Lung (tissue), 12 donors: Measurements from ENCODE around the gene RBM33. TPM values are rescaled to one million over a fixed set of nuclear protein-coding genes. Genes with fewer than 3 reads are reported as not detected.

Experiments
- ATAC-seq: fragments of 200-7000 bp; cut with Tn5 transposase; one replicate; pipeline ENCODE4 v1.9.1; 2020; ENCODE audit warnings: moderate number of reproducible peaks; ENCODE audit not compliant: insufficient read depth, low FRiP score
- DNase-seq, 3 donors: peaks; one replicate each; pipeline ENCODE4 v3.0.0-alpha.2; 2013 to 2017
- H3K27ac ChIP-seq, 2 donors: one replicate each; pipeline ENCODE4 v1.5.1; 2013; ENCODE audit warnings: mild to moderate bottlenecking in 2 of 2, moderate library complexity in 2 of 2, control low read depth in 1 of 2, inconsistent platforms in 1 of 2, low read depth in 1 of 2, low read length in 1 of 2
- H3K27me3 ChIP-seq, 3 donors: one replicate each; pipeline ENCODE4 v1.5.1; 2013; ENCODE audit warnings: low read length in 2 of 3; ENCODE audit not compliant: control insufficient read depth in 3 of 3, insufficient read depth in 3 of 3
- H3K36me3 ChIP-seq, 4 donors: one replicate each; pipeline ENCODE4 v1.5.1; 2013; ENCODE audit warnings: low read length in 4 of 4, mild to moderate bottlenecking in 1 of 4, moderate library complexity in 1 of 4; ENCODE audit not compliant: control insufficient read depth in 4 of 4, insufficient read depth in 4 of 4
- H3K4me1 ChIP-seq, 5 donors: one replicate each; pipeline ENCODE4 v1.5.1; 2013; ENCODE audit warnings: low read length in 5 of 5, mild to moderate bottlenecking in 2 of 5, moderate library complexity in 1 of 5; ENCODE audit not compliant: control insufficient read depth in 5 of 5, insufficient read depth in 5 of 5
- H3K4me3 ChIP-seq: one replicate; pipeline ENCODE4 v1.5.1; 2013; ENCODE audit warnings: mild to moderate bottlenecking, control low read depth, moderate library complexity
- H3K9ac ChIP-seq, 2 donors: one replicate each; pipeline ENCODE4 v1.5.1; 2013; ENCODE audit warnings: low read length in 2 of 2, control low read depth in 1 of 2; ENCODE audit not compliant: insufficient read depth in 1 of 2
- H3K9me3 ChIP-seq, 4 donors: one replicate each; pipeline ENCODE4 v1.5.1; 2013; ENCODE audit warnings: low read length in 3 of 4, mild to moderate bottlenecking in 1 of 4, moderate library complexity in 1 of 4; ENCODE audit not compliant: control insufficient read depth in 4 of 4, insufficient read depth in 3 of 4
- CTCF ChIP-seq: IDR thresholded peaks from 2 replicates; pipeline ENCODE4 v1.5.1; 2012; ENCODE audit warnings: mild to moderate bottlenecking; ENCODE audit errors: control extremely low read depth, extremely low read depth
- WGBS, 2 donors: extraction: QIAGEN DNeasy Blood & Tissue Kit; methylation state at CpG; one replicate each; pipeline ENCODE4 v1.1.7; 2013; 5-methylcytosine and 5-hydroxymethylcytosine counted together
- polyA plus RNA-seq, 2 donors: library from polyadenylated mRNA; stranded (reverse); fragments of 200-250 nt; gene quantifications; one replicate each; pipeline ENCODE4 v1.2.1, GENCODE V29; 2013
- total RNA-seq, 2 donors: library from RNA; depleted of rRNA in 1 of 2; stranded (reverse); fragments of >200 nt in 1 of 2; gene quantifications; one replicate each; pipeline ENCODE4 v1.2.1, GENCODE V29; 2014 to 2021
- donor health status: control.
- donor health status: control.
- donor health status: Bipolar disorder and iron deficiency.
- donor health status: healthy.
- donor health status: DM: yes; HTN: yes; CAD: no.

The RBM33 gene
- total and polyA plus RNA-seq, 4 donors = 15.3 to 99.6 (median 43.2) TPM

DNA sequence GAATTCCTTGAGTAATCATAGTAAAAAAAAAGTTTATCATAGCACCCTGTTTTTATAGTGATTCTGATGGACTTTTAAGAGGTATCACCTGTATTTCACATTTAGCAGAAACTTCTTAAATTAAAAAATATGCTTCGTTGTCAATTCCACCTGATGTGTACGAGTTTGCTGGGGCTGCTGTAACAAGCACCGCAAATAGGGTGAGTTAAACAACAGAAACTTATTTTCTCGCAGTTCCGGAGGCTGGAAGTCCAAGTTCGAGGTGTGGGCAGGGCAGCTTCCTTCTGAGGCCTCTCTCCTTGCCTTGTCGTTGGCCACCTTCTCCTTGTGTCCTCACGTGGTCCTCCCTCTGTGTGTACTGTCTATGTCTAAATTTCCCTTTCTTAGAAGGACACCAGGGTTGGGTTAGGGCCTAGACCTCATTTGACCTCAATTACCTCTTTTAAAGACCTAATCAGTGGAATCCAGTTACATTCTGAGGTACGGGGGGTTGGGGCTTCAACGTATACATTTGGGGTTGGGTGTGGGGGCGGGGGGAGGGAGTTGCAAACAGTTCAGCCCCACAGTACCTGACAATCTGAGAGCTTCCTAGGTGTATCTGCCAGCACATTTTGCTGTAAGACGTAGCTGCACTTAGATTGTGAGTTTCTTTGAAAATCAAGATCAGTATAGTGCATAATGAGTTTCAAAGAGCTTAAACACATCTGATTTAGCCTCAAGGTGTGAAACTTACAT lies 72.7 kb downstream of the RBM33 start:
- Histone ChIP-seq H3K27ac (no peak overlapping the region), H3K9me3 (no peaks in the 10 kb centered on the region), H3K4me1 (peaks cover 0 to 6% (median 0%) of the 10 kb centered on the region in 5 donors), H3K9ac (no peak overlapping the region), H3K27me3 (no peaks in the 10 kb centered on the region), H3K4me3 (no peak overlapping the region), H3K36me3 (peaks cover 0 to 21% (median 9%) of the 10 kb centered on the region in 4 donors)
- DNase-seq = no peak
- WGBS, 2 donors = 93 to 94% methylated on average over 12 of the region's 12 CpGs
- TF ChIP-seq CTCF = no peak
- ATAC-seq = no peak

DNA sequence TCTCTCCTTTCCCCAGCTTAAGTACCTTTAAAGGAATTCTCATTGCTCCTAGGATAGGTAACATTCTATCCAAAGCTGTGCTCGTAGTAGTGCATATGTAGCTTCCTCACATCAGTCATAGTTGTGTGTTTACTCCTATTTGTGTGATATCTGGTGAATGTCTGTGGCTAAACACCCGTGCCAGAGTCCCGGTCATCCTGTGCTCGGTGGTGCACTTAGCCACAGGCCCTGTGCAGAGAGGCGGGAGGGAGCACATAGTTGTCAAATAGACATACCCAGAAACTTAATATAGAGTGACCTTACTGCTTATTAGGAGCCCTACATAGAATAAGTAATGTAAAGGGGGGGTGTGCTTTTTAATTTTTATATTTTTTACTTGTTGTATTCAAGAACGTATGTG lies 76.6 kb downstream of the RBM33 start:
- no peak for TF ChIP-seq CTCF
- no peak for ATAC-seq
- Histone ChIP-seq H3K4me1 (peaks cover 0 to 4% (median 0%) of the 10 kb centered on the region in 5 donors), H3K27ac (no peak overlapping the region), H3K9me3 (no peaks in the 10 kb centered on the region), H3K9ac (no peak overlapping the region), H3K4me3 (no peak overlapping the region), H3K36me3 (peaks cover 3 to 9% (median 8%) of the 10 kb centered on the region in 4 donors), H3K27me3 (no peaks in the 10 kb centered on the region)
- DNase-seq = no peak
- WGBS, 2 donors = 83 to 91% methylated on average over 6 of the region's 6 CpGs

- no peak overlapping the region for H3K4me3 ChIP-seq
- no peak overlapping the region for H3K27ac ChIP-seq
- no peak for ATAC-seq
- no peak overlapping the region for H3K9ac ChIP-seq
- H3K27me3 ChIP-seq = no peaks in the 10 kb centered on the region
- no peak for DNase-seq
- peaks cover 3 to 9% (median 8%) of the 10 kb centered on the region in 4 donors for H3K36me3 ChIP-seq
- WGBS, 2 donors = 38 to 66% methylated on average over 2 of the region's 2 CpGs
- no peak for TF ChIP-seq CTCF
- peaks cover 0 to 7% (median 0%) of the 10 kb centered on the region in 5 donors for H3K4me1 ChIP-seq
- no peaks in the 10 kb centered on the region for H3K9me3 ChIP-seq
Observed at GRCh38 chr7:155722118-155722517, 77.7 kb downstream of the RBM33 start.

DNA sequence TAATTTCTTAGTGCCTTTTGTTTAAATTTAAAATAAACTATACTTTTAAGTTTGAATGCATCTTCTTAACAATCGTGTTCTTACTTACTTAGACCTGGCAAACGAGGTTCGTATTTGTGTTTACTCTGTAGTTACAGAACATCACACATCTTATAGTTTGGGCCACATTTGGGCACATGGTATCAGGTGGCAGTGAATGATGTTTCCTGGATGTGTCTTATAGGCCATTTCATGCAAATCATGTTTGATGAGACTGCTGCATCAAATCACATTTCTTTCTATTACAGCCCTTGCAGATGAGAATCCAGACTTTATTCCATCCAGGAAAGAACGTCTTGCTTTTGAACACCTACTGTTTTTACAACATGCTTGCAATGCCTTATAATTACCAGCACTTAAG lies 78.5 kb downstream of the RBM33 start:
- peaks cover 3 to 9% (median 8%) of the 10 kb centered on the region in 4 donors for H3K36me3 ChIP-seq
- ATAC-seq (no peak), DNase-seq (no peak)
- H3K27ac ChIP-seq = no peak overlapping the region
- no peak overlapping the region for H3K9ac ChIP-seq
- TF ChIP-seq CTCF = no peak
- no peaks in the 10 kb centered on the region for H3K9me3 ChIP-seq
- WGBS, 2 donors = 81 to 82% methylated on average over 4 of the region's 4 CpGs
- H3K4me1 ChIP-seq = peaks cover 0 to 9% (median 2%) of the 10 kb centered on the region in 5 donors
- no peak overlapping the region for H3K4me3 ChIP-seq
- no peaks in the 10 kb centered on the region for H3K27me3 ChIP-seq
